Measurements from ENCODE around the gene TMEM178B.

The TMEM178B gene

GRCh38 chr7:141042222-141043193 lies 31.4 kb upstream of the TMEM178B start:
- no peak for TF ChIP-seq CTCF (IDR thresholded peaks at IDR 0.05; ENCODE audit: control insufficient read depth, extremely low read depth, insufficient read depth)
- no peak overlapping the region for H3K4me3 ChIP-seq (ENCODE audit: low read depth, low read length)
- DNase-seq (ENCODE audit: low read depth) = peak; percentile 17

GRCh38 chr7:141043616-141044015 lies 30.2 kb upstream of the TMEM178B start:
- no peak for DNase-seq (ENCODE audit: low read depth)
- no peak for TF ChIP-seq CTCF (IDR thresholded peaks at IDR 0.05; ENCODE audit: control insufficient read depth, extremely low read depth, insufficient read depth)
- H3K4me3 ChIP-seq (ENCODE audit: low read depth, low read length) = no peak overlapping the region

GRCh38 chr7:141045126-141045841 lies 28.6 kb upstream of the TMEM178B start:
- DNase-seq (ENCODE audit: low read depth) = no peak
- no peak overlapping the region for H3K4me3 ChIP-seq (ENCODE audit: low read depth, low read length)
- TF ChIP-seq CTCF (IDR thresholded peaks at IDR 0.05; ENCODE audit: control insufficient read depth, extremely low read depth, insufficient read depth) = no peak

- no peak for TF ChIP-seq CTCF (IDR thresholded peaks at IDR 0.05; ENCODE audit: control insufficient read depth, extremely low read depth, insufficient read depth)
- H3K4me3 ChIP-seq (ENCODE audit: low read depth, low read length) = no peak overlapping the region
- no peak for DNase-seq (ENCODE audit: low read depth)
Observed at GRCh38 chr7:141045842-141046620, 27.8 kb upstream of the TMEM178B start.

- TF ChIP-seq CTCF (IDR thresholded peaks at IDR 0.05; ENCODE audit: control insufficient read depth, extremely low read depth, insufficient read depth) = no peak
- no peak overlapping the region for H3K4me3 ChIP-seq (ENCODE audit: low read depth, low read length)
- DNase-seq (ENCODE audit: low read depth) = no peak
Observed at GRCh38 chr7:141053626-141054025, 20.2 kb upstream of the TMEM178B start.

- DNase-seq (ENCODE audit: low read depth) = no peak
- H3K4me3 ChIP-seq (ENCODE audit: low read depth, low read length) = no peak overlapping the region
- no peak for TF ChIP-seq CTCF (IDR thresholded peaks at IDR 0.05; ENCODE audit: control insufficient read depth, extremely low read depth, insufficient read depth)
Observed at GRCh38 chr7:141055146-141055545, 18.7 kb upstream of the TMEM178B start.
